Effector memory CD4-positive, alpha-beta T cell (primary cell): Measurements from ENCODE around the gene EGR2.

Source experiments
- DNase-seq, 3 donors: peaks; one replicate each; pipeline ENCODE4 v3.0.0-alpha.2; 2020
- H3K27ac ChIP-seq: 2 replicates; pipeline ENCODE4 v1.7.0; 2013; ENCODE audit warnings: mild to moderate bottlenecking, low read length, moderate library complexity; ENCODE audit not compliant: insufficient read depth, poor library complexity, severe bottlenecking
- H3K27me3 ChIP-seq: replicated peaks from 2 replicates; pipeline ENCODE4 v1.7.0; 2013; ENCODE audit warnings: mild to moderate bottlenecking, low read length; ENCODE audit not compliant: insufficient read depth, control insufficient read depth, poor library complexity, severe bottlenecking
- H3K36me3 ChIP-seq: 2 replicates; pipeline ENCODE4 v1.7.0; 2013; ENCODE audit warnings: mild to moderate bottlenecking, low read length, moderate library complexity; ENCODE audit not compliant: control insufficient read depth, insufficient read depth
- H3K4me1 ChIP-seq: 2 replicates; pipeline ENCODE4 v1.7.0; 2013; ENCODE audit warnings: low read length, mild to moderate bottlenecking; ENCODE audit not compliant: control insufficient read depth, insufficient read depth, poor library complexity, severe bottlenecking
- H3K4me3 ChIP-seq: 2 replicates; pipeline ENCODE4 v1.7.0; 2013; ENCODE audit warnings: low read length, low read depth, mild to moderate bottlenecking; ENCODE audit not compliant: insufficient read depth, poor library complexity, severe bottlenecking
- H3K9me3 ChIP-seq: 2 replicates; pipeline ENCODE4 v1.7.0; 2013; ENCODE audit warnings: mild to moderate bottlenecking, low read length, moderate library complexity; ENCODE audit not compliant: control insufficient read depth

Gene EGR2

DNA sequence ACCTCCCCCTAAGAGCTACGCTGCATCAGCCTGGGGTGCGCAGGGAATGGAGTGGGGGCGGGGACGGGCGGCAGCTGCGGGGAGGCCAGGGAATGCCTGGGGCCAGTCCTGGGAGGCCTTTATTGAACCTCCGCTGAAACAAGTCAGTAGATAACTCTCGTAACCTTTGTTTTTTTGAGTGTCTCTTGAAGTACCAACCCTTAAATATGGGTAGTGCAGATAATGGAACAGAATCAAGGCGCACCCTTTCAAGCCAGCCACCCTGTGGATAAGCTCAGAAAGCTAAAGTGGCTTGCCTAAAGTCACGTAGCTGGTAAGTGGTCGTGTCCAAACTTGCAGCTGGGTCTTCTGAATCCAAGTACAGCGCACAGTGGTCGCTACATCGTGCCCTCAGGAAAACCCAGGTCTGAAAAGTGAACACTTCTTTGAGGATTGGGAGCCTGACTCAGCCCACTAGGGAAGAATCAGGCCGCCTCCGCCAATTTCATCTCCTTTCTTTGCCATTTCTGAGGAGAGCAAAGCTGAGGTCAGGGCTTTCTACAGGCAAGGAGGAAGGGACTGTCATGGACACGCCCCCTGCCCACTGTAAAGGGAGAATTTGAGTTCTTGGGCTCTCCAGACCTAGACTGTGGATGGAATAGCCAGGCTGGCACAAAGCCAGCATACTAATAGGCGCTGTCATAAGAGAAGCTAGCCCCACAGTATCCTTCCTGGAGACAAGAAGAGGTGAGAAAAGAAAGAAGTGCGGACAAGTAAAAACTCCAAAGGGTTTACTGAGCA is 3.2 kb upstream of the EGR2 start:
- peaks cover 30% of the 10 kb centered on the region for H3K27me3 ChIP-seq

DNA sequence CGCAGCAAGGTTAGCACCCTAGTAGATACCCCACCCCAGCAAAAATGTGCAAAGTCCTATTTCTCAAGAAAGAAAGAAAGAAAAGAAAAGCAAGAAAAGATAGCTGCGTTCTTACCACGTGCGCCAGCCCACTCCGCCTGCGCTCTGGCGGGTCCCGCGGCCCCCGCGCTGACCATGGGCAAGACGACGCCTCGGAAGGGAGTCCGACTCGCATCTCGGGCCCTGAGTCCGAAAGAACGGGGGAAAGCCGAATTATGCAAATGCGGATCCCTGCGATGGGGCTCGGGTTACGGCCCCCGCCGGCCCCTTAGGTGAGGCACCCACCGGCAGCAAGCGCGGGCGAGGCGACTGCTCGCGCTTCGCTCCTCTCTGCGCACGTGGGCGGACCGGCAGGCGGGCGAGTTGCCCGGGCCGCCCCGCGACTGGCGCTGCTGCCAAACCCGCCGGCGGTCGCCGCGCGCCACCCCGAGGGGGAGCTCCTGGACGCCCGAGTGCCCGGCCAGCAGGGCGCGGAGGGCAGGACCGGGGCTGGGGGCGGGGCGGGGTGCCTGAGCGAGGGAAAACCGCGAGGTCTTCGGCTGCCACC is 2.4 kb upstream of the EGR2 start:
- DNase-seq, result peak in 2 of 3 donors; percentile 15 to 30
- H3K36me3 ChIP-seq, result no peaks in the 10 kb centered on the region
- H3K4me1 ChIP-seq, result peaks cover 41% of the 10 kb centered on the region
- peaks cover 32% of the 10 kb centered on the region for H3K27me3 ChIP-seq
- H3K9me3 ChIP-seq, result no peaks in the 10 kb centered on the region
- H3K4me3 ChIP-seq, result peak overlapping the region; percentile 91
- H3K27ac ChIP-seq, result no peak overlapping the region

More for the DNA sequence above, 3.2 kb upstream of the EGR2 start:
- Histone ChIP-seq H3K9me3 (no peaks in the 10 kb centered on the region), H3K4me1 (peaks cover 40% of the 10 kb centered on the region), H3K36me3 (no peaks in the 10 kb centered on the region), H3K27ac (no peak overlapping the region), H3K4me3 (no peak overlapping the region)
- DNase-seq, result no peak

DNA sequence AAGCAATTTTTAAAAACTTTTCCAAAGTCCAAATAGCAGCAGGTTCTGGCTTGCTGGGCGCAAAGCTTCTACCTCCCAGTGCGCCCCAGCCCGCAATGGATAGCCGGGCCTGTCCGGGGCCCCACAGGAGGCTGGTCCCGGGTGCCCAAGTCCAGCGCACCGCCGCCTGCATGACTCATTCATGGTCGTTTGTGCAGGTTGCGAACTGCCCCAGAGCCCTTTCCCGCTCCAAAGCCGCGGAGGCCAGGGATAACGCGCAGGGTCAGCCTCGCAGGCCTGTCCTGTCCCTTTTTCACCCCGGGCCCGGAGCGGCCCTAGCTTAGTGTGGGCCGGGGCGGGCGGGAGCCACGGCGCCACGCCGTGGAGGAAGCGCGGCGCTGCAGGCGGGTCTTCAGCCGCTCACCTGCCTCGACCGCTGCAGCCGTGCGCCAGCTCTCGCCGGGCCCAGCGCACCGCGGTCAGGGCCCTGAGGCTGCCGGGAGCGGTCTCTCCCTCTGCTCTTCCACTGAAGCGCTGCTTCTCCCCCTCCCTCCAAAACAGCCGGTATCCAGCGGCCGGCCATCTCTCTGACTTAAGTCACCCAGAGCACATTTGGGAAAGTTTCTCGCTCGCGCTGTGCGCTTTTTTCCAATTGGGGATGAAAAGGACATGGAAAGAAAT is 1.7 kb upstream of the EGR2 start:
- H3K4me1 ChIP-seq, result peaks cover 41% of the 10 kb centered on the region
- peak overlapping the region; percentile 80 for H3K27ac ChIP-seq
- peaks cover 32% of the 10 kb centered on the region for H3K27me3 ChIP-seq

DNA sequence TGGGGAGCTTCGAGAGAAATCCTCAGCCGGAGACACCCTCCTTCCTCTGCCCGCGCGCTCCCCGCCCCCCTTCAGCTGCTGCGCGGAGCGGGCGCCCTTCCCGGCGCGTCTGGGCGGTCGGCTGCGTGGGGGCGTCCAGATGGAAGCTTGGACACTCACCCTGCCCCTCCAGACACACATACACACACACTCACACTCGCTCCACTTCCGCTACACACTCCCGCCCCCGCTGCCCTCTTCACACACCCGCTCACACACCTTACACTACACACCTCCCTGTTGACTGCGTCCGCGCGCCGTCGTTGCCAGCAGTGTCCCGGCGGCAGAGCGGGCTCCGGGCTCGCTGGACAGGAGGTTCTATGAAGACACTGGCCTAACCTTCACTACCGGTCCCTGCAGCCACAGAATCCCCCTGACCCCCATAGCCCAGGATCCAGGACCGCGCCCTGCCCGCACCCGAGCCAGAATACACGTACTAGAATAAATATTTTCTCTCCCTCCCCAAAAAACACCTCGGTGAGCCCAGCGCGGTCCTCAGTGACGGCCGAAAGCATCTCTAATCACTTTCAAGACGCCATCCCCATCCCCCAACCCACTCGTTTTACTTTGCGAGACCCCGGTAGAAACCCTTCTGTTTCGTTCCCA is 1.1 kb upstream of the EGR2 start:
- Histone ChIP-seq H3K4me3 (peak overlapping the region; percentile 91), H3K36me3 (no peaks in the 10 kb centered on the region), H3K4me1 (peaks cover 41% of the 10 kb centered on the region), H3K27me3 (peaks cover 32% of the 10 kb centered on the region), H3K9me3 (no peaks in the 10 kb centered on the region), H3K27ac (peak overlapping the region; percentile 80)
- DNase-seq, result peak in 2 of 3 donors; percentile 30 to 40

More for the DNA sequence above, 1.7 kb upstream of the EGR2 start:
- peak; percentile 32 to 47 (median 47) for DNase-seq
- Histone ChIP-seq H3K36me3 (no peaks in the 10 kb centered on the region), H3K4me3 (peak overlapping the region; percentile 91), H3K9me3 (no peaks in the 10 kb centered on the region)

DNA sequence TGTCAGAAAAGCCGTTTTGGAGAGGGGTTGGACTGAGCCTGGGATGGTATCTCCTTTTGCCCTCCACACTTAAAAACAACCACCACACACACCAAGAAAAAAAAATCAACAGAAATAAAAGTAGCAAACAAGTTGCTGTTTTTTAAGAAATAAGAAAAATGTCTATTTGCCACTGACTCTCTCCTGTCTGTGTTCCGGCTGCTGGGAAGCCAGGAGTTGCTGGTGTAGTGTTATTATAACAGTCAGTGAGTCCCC is 163 bp downstream of the EGR2 start:
- peak overlapping the region; percentile 91 for H3K4me3 ChIP-seq
- H3K27ac ChIP-seq, result peak overlapping the region; percentile 80
- H3K27me3 ChIP-seq, result peaks cover 31% of the 10 kb centered on the region

DNA sequence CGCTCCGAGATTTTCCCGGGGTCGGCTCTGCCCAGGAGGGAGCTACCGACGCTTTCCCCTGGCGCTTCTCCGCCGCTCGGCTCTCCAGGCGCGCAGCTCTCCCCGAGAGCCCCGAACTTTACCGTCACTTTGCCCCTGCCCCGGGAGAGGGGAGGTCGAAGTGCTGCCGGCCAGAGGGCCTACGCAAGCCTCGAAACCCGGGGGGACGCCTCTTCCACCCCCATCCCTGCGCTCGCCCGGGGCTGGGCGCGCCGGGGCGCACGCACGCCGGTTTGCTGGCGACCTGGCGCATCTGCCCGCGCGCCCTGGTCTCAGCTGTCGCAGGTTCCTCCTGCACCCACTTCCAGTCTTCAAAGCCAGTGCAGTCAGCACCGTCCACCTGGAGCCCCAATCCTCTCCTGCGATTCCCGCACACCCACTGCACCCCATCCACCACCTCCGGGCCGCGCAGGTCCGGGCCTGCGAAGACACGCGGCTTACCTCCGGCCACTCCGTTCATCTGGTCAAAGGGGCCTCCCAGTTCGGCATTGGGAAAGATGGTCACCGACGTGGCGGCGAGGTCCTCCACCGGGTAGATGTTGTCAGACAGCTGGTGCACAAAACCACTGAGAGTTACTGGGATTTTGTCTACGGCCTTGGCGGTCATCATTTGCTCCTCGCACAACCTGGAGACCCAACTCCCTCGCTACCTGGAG is 638 bp downstream of the EGR2 start:
- no peaks in the 10 kb centered on the region for H3K9me3 ChIP-seq
- peak overlapping the region; percentile 91 for H3K4me3 ChIP-seq
- H3K36me3 ChIP-seq, result no peaks in the 10 kb centered on the region
- no peak for DNase-seq
- peak overlapping the region; percentile 80 for H3K27ac ChIP-seq
- peaks cover 28% of the 10 kb centered on the region for H3K27me3 ChIP-seq
- H3K4me1 ChIP-seq, result peaks cover 41% of the 10 kb centered on the region

More for the DNA sequence above, 163 bp downstream of the EGR2 start:
- Histone ChIP-seq H3K9me3 (no peaks in the 10 kb centered on the region), H3K4me1 (peaks cover 41% of the 10 kb centered on the region), H3K36me3 (no peaks in the 10 kb centered on the region)
- no peak for DNase-seq

DNA sequence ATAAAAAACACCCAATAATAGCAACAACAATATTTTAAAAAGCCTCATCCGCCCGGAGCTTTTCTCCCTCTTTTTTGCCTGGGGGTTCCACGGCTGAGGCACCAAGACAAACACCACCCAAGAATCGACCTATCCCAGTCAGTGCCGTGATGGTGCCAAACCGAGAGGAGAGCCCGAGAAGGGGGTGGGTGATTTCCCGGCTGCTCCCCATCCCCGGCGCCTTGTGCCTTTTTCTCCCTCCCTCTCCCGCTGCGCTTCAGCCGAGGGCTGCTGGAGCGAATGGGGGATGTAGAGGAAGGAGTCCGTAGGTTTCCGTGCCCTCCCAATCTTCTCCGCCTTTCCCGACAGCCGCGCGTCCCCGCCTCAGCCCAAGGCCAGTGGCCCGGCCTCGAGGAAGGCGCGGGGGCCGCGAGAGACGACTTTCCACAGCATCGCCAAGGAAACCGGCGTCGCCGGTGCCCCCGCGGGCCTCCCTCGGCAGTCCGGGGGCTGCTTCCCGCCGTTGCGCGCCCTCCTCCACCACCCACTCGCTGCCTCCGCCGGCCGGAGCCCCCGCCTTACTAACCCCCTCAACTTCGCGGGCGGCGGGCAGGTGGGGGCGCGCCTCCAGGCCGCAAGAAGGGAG is 1.3 kb downstream of the EGR2 start:
- Histone ChIP-seq H3K27ac (no peak overlapping the region), H3K4me1 (peaks cover 41% of the 10 kb centered on the region), H3K9me3 (no peaks in the 10 kb centered on the region), H3K27me3 (peaks cover 26% of the 10 kb centered on the region), H3K4me3 (peak overlapping the region; percentile 91), H3K36me3 (no peaks in the 10 kb centered on the region)
- DNase-seq, result peak in 1 of 3 donors; percentile 2

DNA sequence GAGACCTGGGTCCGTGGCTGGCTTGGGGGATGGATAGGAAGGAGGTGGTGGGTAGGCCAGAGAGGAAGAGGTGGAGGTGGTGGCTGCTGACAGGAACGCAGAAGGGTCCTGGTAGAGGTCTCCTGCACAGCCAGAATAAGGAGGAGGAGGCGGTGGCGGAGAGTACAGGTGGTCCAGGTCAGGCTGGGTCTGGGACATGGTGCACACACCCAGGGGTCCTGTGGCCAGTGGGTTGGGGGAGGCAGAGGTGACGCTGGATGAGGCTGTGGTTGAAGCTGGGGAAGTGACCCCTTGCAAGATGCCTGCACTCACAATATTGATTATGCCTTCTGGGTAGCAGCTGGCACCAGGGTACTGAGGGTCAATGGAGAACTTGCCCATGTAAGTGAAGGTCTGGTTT is 2.2 kb downstream of the EGR2 start:
- H3K9me3 ChIP-seq, result no peaks in the 10 kb centered on the region
- no peak for DNase-seq
- H3K4me3 ChIP-seq, result no peak overlapping the region
- peaks cover 40% of the 10 kb centered on the region for H3K4me1 ChIP-seq
- H3K36me3 ChIP-seq, result no peaks in the 10 kb centered on the region
- no peak overlapping the region for H3K27ac ChIP-seq
- H3K27me3 ChIP-seq, result peaks cover 18% of the 10 kb centered on the region

DNA sequence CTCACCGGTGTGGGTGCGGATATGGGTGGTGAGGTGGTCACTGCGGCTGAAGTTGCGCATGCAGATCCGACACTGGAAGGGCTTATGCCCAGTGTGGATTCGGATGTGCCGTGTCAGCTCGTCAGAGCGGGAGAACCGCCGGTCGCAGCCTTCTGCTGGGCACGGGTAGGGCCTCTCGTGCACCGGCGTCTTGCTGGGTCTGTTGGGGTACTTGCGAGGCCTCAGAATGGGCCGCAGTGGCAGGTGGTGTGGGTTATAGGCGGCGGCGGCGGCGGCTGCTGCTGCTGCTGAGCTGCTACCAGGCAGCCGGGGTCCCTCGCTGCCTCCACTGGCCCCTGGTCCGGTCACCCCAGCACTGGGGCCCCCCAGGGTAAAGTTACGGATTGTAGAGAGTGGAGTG is 2.7 kb downstream of the EGR2 start:
- Histone ChIP-seq H3K27ac (no peak overlapping the region), H3K4me1 (peaks cover 34% of the 10 kb centered on the region), H3K4me3 (no peak overlapping the region), H3K36me3 (no peaks in the 10 kb centered on the region), H3K9me3 (no peaks in the 10 kb centered on the region), H3K27me3 (peaks cover 15% of the 10 kb centered on the region)
- DNase-seq, result no peak
